Measurements from ENCODE around the gene AHRR.
"Not testable (repeated sequence)": the region's sequence is repeated elsewhere in the genome, so short reads cannot be mapped to it uniquely, and the experiment has no call there.

Gene AHRR

GRCh38 chr5:373710-374602 lies 52.4 kb downstream of the AHRR start:
- peak overlapping the region; percentile 17 for H3K4me3 ChIP-seq
- H3K27me3 ChIP-seq (ENCODE audit: low read depth) = no peaks in the 10 kb centered on the region
- peaks cover 12% of the 10 kb centered on the region for H3K4me1 ChIP-seq
- no peaks in the 10 kb centered on the region for H3K9me3 ChIP-seq
- no peaks in the 10 kb centered on the region for H3K36me3 ChIP-seq (replicated peaks)
- peak; percentile 14 to 74 for DNase-seq (ENCODE audit: low spot score in 2 of 2)
- in situ Hi-C loops (cut with MboI; ENCODE audit: low sequenced_read_pairs) = no loop called here

DNA sequence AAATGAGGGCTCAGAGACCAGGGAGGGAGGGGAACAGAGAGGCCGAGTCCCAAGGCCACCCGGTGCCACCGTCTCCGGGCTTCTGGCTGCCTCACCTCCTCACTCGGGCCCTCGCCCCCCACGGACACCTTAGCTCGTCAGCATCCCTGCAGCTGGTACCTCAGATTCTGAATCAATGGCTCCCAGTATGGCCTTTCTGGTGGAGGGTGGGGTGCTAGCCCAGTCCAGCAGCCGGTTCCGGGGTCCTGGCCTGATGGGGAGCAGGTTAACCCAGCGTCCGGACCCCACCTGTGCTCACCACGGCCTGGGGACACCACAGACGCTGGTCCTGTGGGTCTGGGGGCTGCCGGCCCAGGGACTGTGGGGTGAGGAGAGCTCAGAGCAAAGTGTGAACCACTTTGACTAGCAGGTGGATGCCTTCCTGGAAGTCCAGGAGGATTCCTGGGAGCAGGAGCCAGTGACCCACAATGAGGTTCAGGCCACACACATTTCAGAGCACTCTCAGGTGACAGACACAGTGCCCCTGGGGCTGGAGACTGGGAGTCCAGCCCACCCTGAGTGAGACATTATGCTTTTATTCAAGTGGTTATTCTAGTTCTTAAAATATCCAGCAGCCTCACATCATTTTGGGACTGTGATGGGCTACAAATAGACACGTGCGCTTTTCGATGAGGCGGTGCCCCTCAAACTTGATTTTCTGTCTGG lies 53.3 kb downstream of the AHRR start:
- Histone ChIP-seq H3K4me3 (no peak overlapping the region), H3K9me3 (no peaks in the 10 kb centered on the region), H3K36me3 (replicated peaks) (no peaks in the 10 kb centered on the region), H3K27me3 (ENCODE audit: low read depth) (no peaks in the 10 kb centered on the region), H3K4me1 (peaks cover 12% of the 10 kb centered on the region)
- no peak for DNase-seq (ENCODE audit: low spot score in 2 of 2)
- in situ Hi-C loops (cut with MboI; ENCODE audit: low sequenced_read_pairs) = no loop called here

GRCh38 chr5:375336-375920 lies 53.9 kb downstream of the AHRR start:
- no peaks in the 10 kb centered on the region for H3K9me3 ChIP-seq

GRCh38 chr5:375921-376798 lies 54.6 kb downstream of the AHRR start:
- Histone ChIP-seq H3K27me3 (ENCODE audit: low read depth) (no peaks in the 10 kb centered on the region), H3K36me3 (replicated peaks) (no peaks in the 10 kb centered on the region), H3K4me3 (no peak overlapping the region), H3K4me1 (peaks cover 12% of the 10 kb centered on the region), H3K9me3 (no peaks in the 10 kb centered on the region)
- no peak for DNase-seq (ENCODE audit: low spot score in 2 of 2)
- in situ Hi-C loops (cut with MboI; ENCODE audit: low sequenced_read_pairs) = no loop called here

More at GRCh38 chr5:375336-375920, 53.9 kb downstream of the AHRR start:
- no peak for DNase-seq (ENCODE audit: low spot score in 2 of 2)
- in situ Hi-C loops (cut with MboI; ENCODE audit: low sequenced_read_pairs) = no loop called here
- Histone ChIP-seq H3K36me3 (replicated peaks) (no peaks in the 10 kb centered on the region), H3K4me1 (peaks cover 12% of the 10 kb centered on the region), H3K27me3 (ENCODE audit: low read depth) (no peaks in the 10 kb centered on the region), H3K4me3 (no peak overlapping the region)

- Histone ChIP-seq H3K9me3 (no peaks in the 10 kb centered on the region), H3K4me3 (no peak overlapping the region), H3K4me1 (peaks cover 12% of the 10 kb centered on the region), H3K36me3 (replicated peaks) (no peaks in the 10 kb centered on the region), H3K27me3 (ENCODE audit: low read depth) (no peaks in the 10 kb centered on the region)
- DNase-seq (ENCODE audit: low spot score in 2 of 2) = no peak
- in situ Hi-C loops (cut with MboI; ENCODE audit: low sequenced_read_pairs) = no loop called here
These were observed 55.3 kb downstream of the AHRR start for GRCh38 chr5:376799-377325.

DNA sequence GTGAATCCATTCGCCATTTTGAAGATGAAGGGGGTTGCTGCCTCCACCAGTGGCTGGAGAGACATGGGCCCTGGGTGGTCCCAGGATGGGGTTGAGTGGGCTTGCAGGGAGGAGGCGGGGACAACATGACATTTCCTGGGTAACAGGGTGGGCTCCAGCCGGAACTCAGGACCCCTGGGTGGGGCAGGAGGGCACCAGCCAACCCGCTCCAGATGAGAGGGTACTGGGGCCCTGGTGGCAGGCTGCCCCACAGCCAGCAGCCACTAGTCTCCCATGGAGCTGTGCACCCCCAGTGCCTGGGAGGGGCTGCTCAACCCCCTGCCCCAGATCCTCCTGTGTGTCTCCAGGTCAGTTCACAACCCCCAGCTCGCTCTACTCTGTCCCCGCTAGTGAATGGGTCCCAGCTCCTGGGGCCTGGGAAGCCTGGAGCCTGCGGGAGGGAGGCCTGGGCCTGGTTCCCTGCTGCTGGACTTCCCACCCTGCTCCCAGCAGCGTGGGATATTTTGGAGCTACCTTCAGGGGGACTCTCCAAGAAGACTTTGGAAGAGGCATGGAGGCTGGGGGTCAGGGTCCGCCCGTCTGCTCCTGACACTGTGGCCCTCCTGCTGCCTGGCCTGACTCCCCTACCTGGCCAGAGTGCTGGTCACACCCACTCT lies 55.9 kb downstream of the AHRR start:
- no peaks in the 10 kb centered on the region for H3K36me3 ChIP-seq (replicated peaks)
- no peaks in the 10 kb centered on the region for H3K9me3 ChIP-seq
- peaks cover 12% of the 10 kb centered on the region for H3K4me1 ChIP-seq
- in situ Hi-C loops (cut with MboI; ENCODE audit: low sequenced_read_pairs) = no loop called here
- no peak for DNase-seq (ENCODE audit: low spot score in 2 of 2)
- H3K4me3 ChIP-seq = no peak overlapping the region
- H3K27me3 ChIP-seq (ENCODE audit: low read depth) = no peaks in the 10 kb centered on the region

GRCh38 chr5:378301-378891 lies 56.9 kb downstream of the AHRR start:
- Histone ChIP-seq H3K27me3 (ENCODE audit: low read depth) (no peaks in the 10 kb centered on the region), H3K36me3 (replicated peaks) (no peaks in the 10 kb centered on the region), H3K4me1 (peaks cover 7% of the 10 kb centered on the region), H3K9me3 (no peaks in the 10 kb centered on the region), H3K4me3 (no peak overlapping the region)
- in situ Hi-C loops (cut with MboI; ENCODE audit: low sequenced_read_pairs) = no loop called here
- no peak for DNase-seq (ENCODE audit: low spot score in 2 of 2)

DNA sequence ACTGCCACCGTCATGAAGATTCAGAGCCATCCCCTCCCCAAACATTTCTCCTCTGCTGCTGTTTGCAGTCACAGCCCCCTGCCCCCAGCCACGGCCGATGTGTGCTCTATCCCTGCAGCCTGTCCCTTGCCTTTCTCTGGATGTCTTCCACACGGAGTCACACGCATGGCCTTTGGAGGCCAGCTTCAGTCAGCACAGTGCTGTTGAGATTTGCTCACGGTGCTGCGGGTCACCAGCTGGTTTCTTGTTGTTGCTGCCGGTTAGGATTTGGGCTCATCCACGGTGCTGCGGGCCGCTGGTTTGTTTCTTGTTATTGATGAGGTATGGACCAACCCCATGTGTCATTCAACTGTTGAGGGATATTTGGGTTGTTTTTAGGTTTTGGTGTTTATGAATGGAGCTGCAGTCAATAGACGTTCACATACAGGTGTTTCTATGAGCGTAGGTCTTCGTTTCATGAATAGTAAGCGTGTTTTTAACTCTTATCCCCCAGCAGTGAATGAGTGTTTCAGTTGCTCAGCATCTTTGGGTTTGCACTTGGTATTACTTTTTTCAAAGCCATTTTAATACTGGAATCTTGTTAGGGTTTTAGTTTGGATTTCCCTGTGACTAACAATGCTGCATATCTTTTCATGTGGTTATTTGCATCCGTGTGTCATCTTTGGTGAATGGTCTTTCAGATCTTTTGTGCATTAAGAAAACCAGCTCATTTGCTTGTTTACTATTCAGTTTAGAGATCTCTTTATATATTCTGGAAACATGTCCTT lies 57.6 kb downstream of the AHRR start:
- H3K36me3 ChIP-seq (replicated peaks) = no peaks in the 10 kb centered on the region
- no peak overlapping the region for H3K4me3 ChIP-seq
- no peaks in the 10 kb centered on the region for H3K27me3 ChIP-seq (ENCODE audit: low read depth)
- H3K9me3 ChIP-seq = no peaks in the 10 kb centered on the region
- H3K4me1 ChIP-seq = peaks cover 2% of the 10 kb centered on the region; the same call in 1 of the 2 replicates
- no peak for DNase-seq (ENCODE audit: low spot score in 2 of 2)
- in situ Hi-C loops (cut with MboI; ENCODE audit: low sequenced_read_pairs) = no loop called here

- Histone ChIP-seq H3K36me3 (replicated peaks) (no peaks in the 10 kb centered on the region), H3K4me3 (no peak overlapping the region), H3K4me1 (no peaks in the 10 kb centered on the region), H3K27me3 (ENCODE audit: low read depth) (no peaks in the 10 kb centered on the region), H3K9me3 (no peaks in the 10 kb centered on the region; the same call in 1 of the 2 replicates)
- in situ Hi-C loops (cut with MboI; ENCODE audit: low sequenced_read_pairs) = no loop called here
- DNase-seq (ENCODE audit: low spot score in 2 of 2) = no peak
These were observed 59.3 kb downstream of the AHRR start for GRCh38 chr5:380701-381309.

GRCh38 chr5:383066-383465 lies 61.6 kb downstream of the AHRR start:
- Histone ChIP-seq H3K4me1 (no peaks in the 10 kb centered on the region), H3K4me3 (no peak overlapping the region), H3K27me3 (ENCODE audit: low read depth) (no peaks in the 10 kb centered on the region), H3K36me3 (replicated peaks) (no peaks in the 10 kb centered on the region), H3K9me3 (peaks cover 3% of the 10 kb centered on the region; the same call in 1 of the 2 replicates)
- no peak for DNase-seq (ENCODE audit: low spot score in 2 of 2)
- in situ Hi-C loops (cut with MboI; ENCODE audit: low sequenced_read_pairs) = no loop called here

DNA sequence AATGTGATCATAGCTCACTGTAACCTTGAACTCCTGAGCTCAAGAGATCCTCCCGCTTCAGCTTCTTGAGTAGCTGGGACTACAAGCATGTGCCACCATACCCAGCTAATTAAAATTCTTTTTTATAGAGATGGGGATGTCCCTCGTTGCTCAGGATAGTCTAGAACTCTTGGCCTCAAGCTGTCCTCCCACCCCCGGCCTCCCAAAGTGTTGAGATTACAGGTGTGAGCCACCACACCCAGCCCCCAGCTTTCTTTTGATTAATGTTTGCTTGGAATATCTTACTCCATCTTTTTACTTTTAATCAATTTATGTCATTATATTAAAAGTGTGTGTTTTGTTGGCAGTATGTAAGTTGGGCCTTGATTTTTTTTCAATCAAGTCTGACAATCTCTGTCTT lies 62.1 kb downstream of the AHRR start:
- Histone ChIP-seq H3K4me1 (no peaks in the 10 kb centered on the region), H3K27me3 (ENCODE audit: low read depth) (no peaks in the 10 kb centered on the region), H3K9me3 (peaks cover 3% of the 10 kb centered on the region; the same call in 1 of the 2 replicates), H3K4me3 (no peak overlapping the region), H3K36me3 (replicated peaks) (no peaks in the 10 kb centered on the region)
- in situ Hi-C loops (cut with MboI; ENCODE audit: low sequenced_read_pairs) = no loop called here
- no peak for DNase-seq (ENCODE audit: low spot score in 2 of 2)

GRCh38 chr5:384576-384975 lies 63.1 kb downstream of the AHRR start:
- H3K27me3 ChIP-seq (ENCODE audit: low read depth); DNase-seq (ENCODE audit: low spot score in 2 of 2); H3K4me1 ChIP-seq; H3K36me3 ChIP-seq (replicated peaks); H3K9me3 ChIP-seq; H3K4me3 ChIP-seq; in situ Hi-C loops (cut with MboI; ENCODE audit: low sequenced_read_pairs): not testable (repeated sequence)

Measured in HAP-1 (cell line).